Mammary epithelial cell (primary cell): ENCODE results near the gene NFKB2.

Experiments
- CTCF ChIP-seq, 2 donors: IDR thresholded peaks in 1 of 2; conservative IDR thresholded peaks in 1 of 2; 2 replicates each; pipeline ENCODE4 v1.5.1; 2011 to 2012; ENCODE audit warnings: inconsistent platforms in 2 of 2, low read length in 2 of 2, mild to moderate bottlenecking in 2 of 2, control low read depth in 1 of 2, low read depth in 1 of 2; ENCODE audit not compliant: insufficient read depth in 1 of 2; ENCODE audit errors: extremely low read depth in 1 of 2
- EZH2 ChIP-seq: IDR thresholded peaks from 2 replicates; pipeline ENCODE4 v1.6.1; 2012; ENCODE audit warnings: low read length, inconsistent platforms, borderline replicate concordance

GRCh38 chr10:102451105-102451969 is 55.8 kb downstream of the NFKB2 start, which contains the start of gene C10orf95:
- TF ChIP-seq CTCF (conservative IDR thresholded peaks at IDR 0.05 in 1 of 2, IDR thresholded peaks at IDR 0.05 in 1 of 2; ENCODE audit: extremely low read depth in 1 of 2, insufficient read depth in 1 of 2, low read depth in 1 of 2, low read length in 2 of 2) (no peak), EZH2 (no peak)
